Parathyroid adenoma (tissue), 2 donors: ENCODE results near the gene AQP12A.

ENCODE experiments used
- H2AFZ ChIP-seq: fragments of 300-600 bp; sonication (generic); one replicate; pipeline ENCODE4 v1.7.0; 2017; ENCODE audit warnings: antibody characterized with exemption, mild to moderate bottlenecking
- H3K27ac ChIP-seq: fragments of 300-600 bp; sonication (generic); one replicate; pipeline ENCODE4 v1.7.0; 2017
- H3K27me3 ChIP-seq: fragments of 300-600 bp; sonication (generic); one replicate; pipeline ENCODE4 v1.7.0; 2017; ENCODE audit warnings: low read length; ENCODE audit not compliant: control insufficient read depth, insufficient read depth
- H3K36me3 ChIP-seq: fragments of 300-600 bp; sonication (generic); one replicate; pipeline ENCODE4 v1.7.0; 2017; ENCODE audit warnings: low read length; ENCODE audit not compliant: control insufficient read depth, insufficient read depth
- H3K4me1 ChIP-seq: fragments of 300-600 bp; sonication (generic); one replicate; pipeline ENCODE4 v1.7.0; 2017; ENCODE audit warnings: control low read depth
- H3K4me2 ChIP-seq: fragments of 300-600 bp; sonication (generic); one replicate; pipeline ENCODE4 v1.7.0; 2017; ENCODE audit warnings: low read length
- H3K4me3 ChIP-seq: fragments of 300-600 bp; sonication (generic); one replicate; pipeline ENCODE4 v1.7.0; 2017; ENCODE audit warnings: low read depth, low read length
- H3K79me2 ChIP-seq: fragments of 300-600 bp; sonication (generic); one replicate; pipeline ENCODE4 v1.7.0; 2017; ENCODE audit warnings: control low read depth
- H3K9ac ChIP-seq: fragments of 300-600 bp; sonication (generic); one replicate; pipeline ENCODE4 v1.7.0; 2017; ENCODE audit warnings: mild to moderate bottlenecking
- H3K9me3 ChIP-seq: fragments of 300-600 bp; sonication (generic); one replicate; pipeline ENCODE4 v1.7.0; 2017; ENCODE audit warnings: low read length; ENCODE audit not compliant: control insufficient read depth
- CTCF ChIP-seq: fragments of 300-600 bp; sonication (generic); IDR thresholded peaks from one replicate; pipeline ENCODE4 v1.7.0; 2017; ENCODE audit warnings: antibody characterized with exemption, mild to moderate bottlenecking
- donor health status: primary hyperparathyroidism.

AQP12A gene

GRCh38 chr2:240644171-240644651 is 47.5 kb upstream of the AQP12A start:
- Histone ChIP-seq H3K27ac (no peak overlapping the region), H3K9ac (no peak overlapping the region), H3K27me3 (no peaks in the 10 kb centered on the region), H2AFZ (no peak overlapping the region), H3K36me3 (no peaks in the 10 kb centered on the region), H3K4me1 (no peaks in the 10 kb centered on the region), H3K9me3 (no peaks in the 10 kb centered on the region), H3K4me3 (no peak overlapping the region), H3K4me2 (no peak overlapping the region), H3K79me2 (no peaks in the 10 kb centered on the region)
- TF ChIP-seq CTCF = no peak

DNA sequence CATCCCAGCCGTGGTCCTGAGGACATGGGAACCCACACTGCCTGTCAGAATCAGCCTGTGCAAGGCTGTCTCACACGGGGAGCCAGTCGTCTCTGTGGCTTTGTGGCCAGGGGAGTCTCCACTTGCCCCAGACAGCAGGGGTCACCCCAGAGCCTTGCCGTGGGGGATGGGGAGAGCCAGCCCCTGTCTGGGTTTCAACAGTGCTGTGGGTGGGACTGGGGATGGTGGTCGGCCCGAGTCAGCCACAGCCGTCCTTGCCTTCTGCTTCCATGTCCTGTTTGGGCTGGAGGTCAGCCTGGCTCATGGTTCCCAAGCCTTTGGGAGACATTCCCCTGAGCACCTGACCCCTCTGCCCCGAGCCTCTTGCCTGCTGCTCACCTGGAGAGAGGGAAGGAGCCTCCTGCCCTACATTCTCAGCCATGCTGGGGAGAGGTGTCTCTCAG is 46.8 kb upstream of the AQP12A start:
- no peaks in the 10 kb centered on the region for H3K4me1 ChIP-seq
- no peaks in the 10 kb centered on the region for H3K36me3 ChIP-seq
- H3K79me2 ChIP-seq = no peaks in the 10 kb centered on the region
- TF ChIP-seq CTCF = no peak
- H2AFZ ChIP-seq = no peak overlapping the region
- no peak overlapping the region for H3K27ac ChIP-seq
- no peak overlapping the region for H3K4me3 ChIP-seq
- H3K9me3 ChIP-seq = no peaks in the 10 kb centered on the region
- H3K9ac ChIP-seq = no peak overlapping the region
- H3K27me3 ChIP-seq = no peaks in the 10 kb centered on the region
- H3K4me2 ChIP-seq = no peak overlapping the region

GRCh38 chr2:240645346-240645745 is 46.3 kb upstream of the AQP12A start:
- Histone ChIP-seq H3K9me3 (no peaks in the 10 kb centered on the region), H3K27ac (no peak overlapping the region), H2AFZ (no peak overlapping the region), H3K9ac (no peak overlapping the region), H3K4me3 (no peak overlapping the region), H3K4me1 (no peaks in the 10 kb centered on the region), H3K4me2 (no peak overlapping the region), H3K36me3 (no peaks in the 10 kb centered on the region), H3K27me3 (no peaks in the 10 kb centered on the region), H3K79me2 (no peaks in the 10 kb centered on the region)
- no peak for TF ChIP-seq CTCF

- Histone ChIP-seq H3K9me3 (no peaks in the 10 kb centered on the region), H3K27ac (no peak overlapping the region), H3K4me2 (no peak overlapping the region), H3K27me3 (no peaks in the 10 kb centered on the region), H3K4me1 (no peaks in the 10 kb centered on the region), H2AFZ (no peak overlapping the region), H3K4me3 (no peak overlapping the region), H3K79me2 (no peaks in the 10 kb centered on the region), H3K9ac (no peak overlapping the region), H3K36me3 (no peaks in the 10 kb centered on the region)
- no peak for TF ChIP-seq CTCF
These were observed 45.9 kb upstream of the AQP12A start for GRCh38 chr2:240645801-240646175.

DNA sequence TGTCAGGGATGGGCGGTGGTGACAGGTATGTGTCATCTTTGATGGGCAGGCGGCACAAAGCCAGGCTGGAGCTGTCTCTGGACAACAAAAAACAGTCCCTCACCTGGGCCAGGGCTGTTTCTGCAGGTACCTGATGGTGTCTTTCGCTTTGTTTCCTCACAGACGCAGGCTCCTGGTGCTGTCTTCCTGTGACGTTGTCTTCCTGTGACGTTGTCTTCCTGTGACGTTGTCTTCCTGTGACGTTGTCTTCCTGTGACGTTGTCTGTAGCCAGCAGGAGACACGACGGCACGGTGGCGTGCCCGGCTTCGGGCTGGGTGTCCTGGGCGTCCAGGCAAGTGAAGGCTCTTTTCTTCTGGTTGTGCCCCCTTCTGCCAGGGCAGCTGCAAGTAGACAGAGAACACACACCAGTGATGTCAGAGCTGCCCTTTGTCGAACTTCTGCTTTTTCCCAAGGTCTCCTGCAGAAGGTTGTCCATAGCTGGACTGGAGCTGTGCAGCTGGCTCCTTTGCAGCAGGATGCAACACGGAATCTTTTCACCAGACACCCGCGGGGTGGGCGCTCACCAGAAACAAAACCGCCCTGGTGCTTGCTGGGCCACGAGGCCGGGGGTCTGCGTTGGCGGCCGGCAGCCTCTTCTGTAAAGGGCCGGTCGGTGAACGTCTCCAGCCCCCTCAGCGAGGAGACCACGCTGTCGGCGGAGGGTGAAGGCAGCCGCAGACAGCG is 45.3 kb upstream of the AQP12A start:
- H3K9me3 ChIP-seq = no peaks in the 10 kb centered on the region
- no peak for TF ChIP-seq CTCF
- no peak overlapping the region for H3K4me3 ChIP-seq
- no peak overlapping the region for H3K4me2 ChIP-seq
- no peaks in the 10 kb centered on the region for H3K27me3 ChIP-seq
- no peak overlapping the region for H3K27ac ChIP-seq
- no peak overlapping the region for H3K9ac ChIP-seq
- H2AFZ ChIP-seq = no peak overlapping the region
- H3K79me2 ChIP-seq = no peaks in the 10 kb centered on the region
- no peaks in the 10 kb centered on the region for H3K4me1 ChIP-seq
- no peaks in the 10 kb centered on the region for H3K36me3 ChIP-seq
